HG03039 (cell line): ENCODE data around the gene LHFPL2.
"Not testable (repeated sequence)": the region's sequence is repeated elsewhere in the genome, so short reads cannot be mapped to it uniquely, and the experiment has no call there.

Experiments used
- ATAC-seq: cut with Tn5 transposase; IDR thresholded peaks from one replicate; pipeline ENCODE4 v1.9.1; 2021; ENCODE audit warnings: mild to moderate bottlenecking, moderate library complexity; ENCODE audit not compliant: unreplicated experiment

The LHFPL2 gene

DNA sequence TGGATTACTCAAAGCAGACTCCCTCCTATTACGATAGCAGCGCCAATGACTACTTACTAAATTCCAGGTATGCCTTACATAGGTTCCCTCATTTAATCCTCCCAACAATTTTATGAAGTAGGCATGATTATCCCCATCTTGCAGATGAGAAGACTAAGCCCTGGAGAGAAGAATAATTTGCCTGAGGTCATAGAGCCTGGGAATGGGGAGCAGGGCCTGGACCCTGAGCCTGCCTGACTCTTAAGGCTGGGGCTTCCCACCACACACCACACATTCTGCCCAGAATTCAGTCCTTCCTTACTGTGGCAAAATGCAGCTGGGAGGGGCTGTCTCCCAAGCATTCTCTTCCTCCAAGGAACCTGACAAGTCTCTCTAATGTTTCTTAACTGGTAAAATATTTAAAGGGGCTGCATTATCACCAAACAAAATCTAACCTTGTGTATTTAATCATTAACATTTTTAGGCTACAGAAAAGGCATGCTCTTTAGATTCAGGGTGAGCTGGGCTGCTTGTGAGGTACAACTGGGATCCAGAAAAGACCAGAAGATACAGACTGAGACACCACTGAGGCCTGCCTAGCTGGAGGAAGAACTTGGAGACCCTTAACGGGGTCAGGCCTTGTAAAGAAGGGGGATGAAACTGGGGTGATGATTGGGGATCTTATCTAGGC, 26.1 kb downstream of the LHFPL2 start:
- ATAC-seq: no peak

DNA sequence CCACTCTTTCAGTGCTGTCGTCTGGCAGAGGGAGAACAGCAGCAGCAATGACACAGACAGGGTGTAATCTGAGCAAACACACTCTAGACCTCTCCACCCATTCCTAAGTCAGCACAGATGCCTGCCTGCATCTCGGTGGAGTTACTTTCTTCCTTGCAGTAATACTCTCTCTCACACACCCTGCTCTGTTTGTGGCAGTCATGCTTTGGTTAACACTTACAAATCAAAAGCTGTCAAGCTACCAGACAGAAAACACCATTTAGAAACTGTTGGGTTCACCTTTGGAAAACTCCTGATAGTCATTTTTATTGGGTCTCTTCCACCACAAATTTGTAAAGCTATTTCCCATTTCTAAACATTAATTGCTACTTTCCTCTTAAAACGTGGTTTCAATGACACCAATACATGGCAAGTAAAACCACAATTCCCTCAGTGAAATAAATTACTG, 27.3 kb downstream of the LHFPL2 start:
- ATAC-seq: no peak

GRCh38 chr5:78620119-78620518, 28.5 kb downstream of the LHFPL2 start:
- ATAC-seq: not testable (repeated sequence)

DNA sequence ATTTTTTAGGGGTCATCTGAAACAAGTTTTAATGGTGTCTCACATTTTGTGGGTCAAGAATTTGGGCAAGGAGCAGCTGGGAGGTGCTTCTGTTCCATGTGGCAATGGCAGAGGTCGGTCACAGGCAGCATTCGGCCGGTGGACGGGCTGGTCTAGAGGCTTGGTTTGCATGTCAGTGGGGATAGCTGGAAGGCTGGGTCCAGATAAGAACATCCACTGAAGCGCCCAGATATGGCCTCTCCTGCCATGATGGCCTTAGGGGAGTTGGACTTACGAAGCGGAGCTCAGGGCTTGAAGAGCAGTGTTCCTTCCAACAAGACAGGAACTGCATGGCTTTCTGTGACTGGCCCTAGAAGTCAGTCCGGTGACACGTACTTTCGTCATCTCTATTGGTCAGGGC, 30.3 kb downstream of the LHFPL2 start:
- ATAC-seq: no peak

DNA sequence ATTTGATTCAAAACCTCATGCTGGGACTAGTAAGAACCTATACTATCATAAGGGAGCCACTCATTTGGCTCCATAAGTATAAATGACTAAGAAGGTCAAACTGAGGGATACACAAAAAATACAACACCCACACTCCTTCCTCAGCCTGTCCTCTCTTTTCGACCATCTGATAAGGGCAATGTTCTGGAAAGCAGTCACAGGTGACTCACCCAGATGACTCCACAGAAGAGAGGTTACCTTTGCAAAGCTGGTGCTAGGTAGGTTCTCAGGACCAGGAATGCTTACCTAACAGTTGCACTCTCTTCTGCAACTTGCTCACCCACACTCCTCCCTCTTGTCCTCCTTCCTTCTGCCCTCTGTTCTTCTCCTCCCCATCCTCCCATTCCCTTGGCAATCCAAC, 32.9 kb downstream of the LHFPL2 start:
- ATAC-seq: no peak

- no peak for ATAC-seq
Observed at GRCh38 chr5:78614816-78615215, 33.8 kb downstream of the LHFPL2 start.

GRCh38 chr5:78613756-78614155, 34.8 kb downstream of the LHFPL2 start:
- ATAC-seq: no peak

DNA sequence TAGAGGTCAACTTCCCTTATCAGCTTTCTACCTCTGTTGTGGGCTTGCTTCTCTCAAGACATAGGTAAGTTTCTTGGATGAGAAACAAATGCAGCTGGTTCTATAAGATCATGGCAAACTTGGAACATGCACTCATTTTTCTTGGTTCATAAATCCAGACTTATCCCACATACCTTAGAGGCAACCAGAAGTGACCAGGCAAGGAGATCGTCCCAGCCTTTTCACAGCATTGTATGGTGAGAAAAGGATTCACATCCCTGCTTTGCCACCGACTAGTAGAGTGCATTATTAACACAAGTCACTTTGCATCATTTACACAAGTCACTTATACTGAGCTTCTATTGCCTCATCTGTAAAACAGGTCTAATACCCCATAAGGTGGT, 35.4 kb downstream of the LHFPL2 start:
- no peak for ATAC-seq

DNA sequence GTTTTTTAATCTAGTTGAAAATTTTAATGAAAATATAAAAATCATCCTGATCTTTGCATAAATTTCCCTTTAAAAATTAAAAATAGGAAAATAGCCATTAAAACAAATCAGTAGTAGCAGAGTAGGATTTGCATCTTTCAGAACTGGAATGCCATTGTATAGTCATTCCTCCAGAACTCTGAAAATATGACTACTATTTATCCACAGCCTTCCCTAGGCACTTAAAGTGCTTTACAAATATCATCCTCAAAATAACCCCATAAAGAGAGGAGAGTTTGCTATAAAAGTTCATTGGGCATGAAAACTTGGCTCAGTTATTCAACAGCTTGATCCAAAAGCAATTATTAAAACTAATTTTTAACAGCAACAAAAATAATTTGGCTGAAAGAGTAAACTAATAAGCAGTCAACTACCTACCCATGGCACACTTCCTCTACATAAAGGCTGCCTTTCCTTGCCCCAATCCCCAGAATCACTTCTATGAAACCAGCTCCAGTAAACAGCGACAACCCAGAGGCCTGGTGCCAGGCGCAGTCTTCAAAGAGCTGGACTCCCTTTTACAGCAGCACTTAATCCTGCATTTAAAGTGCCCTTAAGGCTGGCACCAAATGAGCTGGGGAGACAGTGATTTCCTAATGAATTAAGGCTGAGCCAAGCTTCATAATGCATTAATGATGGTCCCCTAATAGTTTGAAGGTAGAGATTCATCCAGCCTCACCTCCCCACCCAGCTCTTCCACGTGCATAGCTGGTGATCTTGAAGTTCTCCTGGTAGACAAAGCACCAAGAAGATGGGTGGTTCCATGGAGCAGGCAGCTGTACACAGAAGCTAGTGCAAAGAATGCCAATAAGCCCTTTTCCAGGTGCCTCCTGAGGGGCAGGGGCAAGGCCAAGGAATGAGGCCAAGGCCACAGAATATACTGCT, 36.1 kb downstream of the LHFPL2 start:
- ATAC-seq: no peak

DNA sequence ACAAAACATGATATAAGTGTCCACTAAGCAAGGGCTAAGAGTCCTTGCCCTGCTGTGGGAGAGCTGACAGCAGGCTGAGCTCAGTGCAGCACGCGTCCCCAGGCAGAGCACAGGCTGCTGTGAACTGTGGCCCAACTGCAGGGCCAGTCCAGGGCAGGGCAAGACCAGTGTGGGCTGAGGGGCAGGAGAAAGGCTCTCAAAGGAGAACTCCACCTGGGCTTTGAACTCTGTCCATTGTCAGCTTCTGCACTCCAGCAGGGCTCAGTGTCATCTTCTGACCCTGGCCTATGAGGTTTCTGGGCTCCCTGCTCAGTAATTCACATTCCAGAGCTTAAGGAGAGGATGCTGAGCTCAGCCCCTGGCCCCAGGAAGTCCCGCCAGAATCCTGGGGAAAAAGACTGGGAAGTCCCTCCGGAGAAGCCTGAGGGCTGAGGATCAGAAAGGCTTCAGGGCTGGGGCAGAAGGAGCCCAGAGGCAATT, 37.4 kb downstream of the LHFPL2 start:
- ATAC-seq: no peak

- no peak for ATAC-seq
Observed at GRCh38 chr5:78610636-78611035, 37.9 kb downstream of the LHFPL2 start.

DNA sequence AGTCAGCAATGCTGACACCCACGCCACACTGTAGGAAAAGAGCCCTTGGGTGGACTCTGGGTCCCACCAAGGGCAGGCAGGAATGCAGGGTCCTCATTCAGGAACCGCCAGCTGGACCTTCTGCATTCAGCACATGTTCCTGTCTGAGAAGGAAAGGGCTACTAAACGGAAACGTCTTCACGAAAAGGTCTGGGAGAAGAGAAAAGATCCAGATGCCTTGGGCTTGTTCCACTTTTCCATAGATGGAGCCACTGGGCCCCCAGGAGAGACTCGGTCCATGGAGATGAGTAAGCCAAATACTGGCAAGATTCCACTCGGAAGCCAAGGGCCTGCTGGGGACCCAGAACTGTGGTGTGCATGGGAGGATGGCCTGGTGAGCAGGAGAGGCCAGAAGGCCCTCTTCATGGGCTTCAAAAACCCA, 38.4 kb downstream of the LHFPL2 start:
- ATAC-seq: no peak

DNA sequence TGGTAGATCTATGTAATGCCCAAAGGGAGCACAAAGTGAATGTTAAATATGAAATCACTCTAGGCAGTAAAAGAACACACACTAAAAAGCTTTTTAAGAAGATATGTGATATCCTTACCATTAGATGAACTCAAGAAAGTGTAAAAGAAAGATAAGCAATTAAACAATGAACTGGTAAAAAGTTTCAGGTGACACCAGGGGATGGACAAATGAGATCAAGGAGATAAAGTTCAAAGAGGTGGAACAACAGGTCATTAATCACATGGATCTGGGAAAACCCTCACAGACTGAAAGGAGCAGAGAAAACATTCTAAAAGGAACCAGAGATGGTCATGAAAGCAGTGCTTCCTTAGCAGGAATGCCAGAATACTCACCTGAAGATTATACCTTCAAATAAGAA, 40.7 kb downstream of the LHFPL2 start:
- ATAC-seq: no peak

- no peak for ATAC-seq
Observed at GRCh38 chr5:78606241-78606640, 42.3 kb downstream of the LHFPL2 start.

DNA sequence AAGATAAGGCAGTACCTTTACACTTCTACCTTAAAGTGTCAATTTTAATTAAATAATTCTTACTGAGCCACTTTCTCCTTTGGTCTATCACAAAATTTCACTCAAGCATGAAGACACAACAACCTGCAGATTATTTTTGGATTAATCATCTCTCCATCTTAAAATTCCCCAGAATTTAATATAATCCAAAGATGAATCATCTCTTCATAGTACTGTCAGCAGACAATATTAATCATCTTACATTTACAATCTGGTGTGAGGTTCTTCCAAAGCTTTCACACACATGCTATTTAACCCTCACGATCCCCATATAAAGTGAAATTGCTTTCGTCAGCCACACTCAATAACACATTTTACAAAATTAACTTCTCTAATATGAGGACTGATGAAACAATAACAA, 43.0 kb downstream of the LHFPL2 start:
- ATAC-seq: no peak

DNA sequence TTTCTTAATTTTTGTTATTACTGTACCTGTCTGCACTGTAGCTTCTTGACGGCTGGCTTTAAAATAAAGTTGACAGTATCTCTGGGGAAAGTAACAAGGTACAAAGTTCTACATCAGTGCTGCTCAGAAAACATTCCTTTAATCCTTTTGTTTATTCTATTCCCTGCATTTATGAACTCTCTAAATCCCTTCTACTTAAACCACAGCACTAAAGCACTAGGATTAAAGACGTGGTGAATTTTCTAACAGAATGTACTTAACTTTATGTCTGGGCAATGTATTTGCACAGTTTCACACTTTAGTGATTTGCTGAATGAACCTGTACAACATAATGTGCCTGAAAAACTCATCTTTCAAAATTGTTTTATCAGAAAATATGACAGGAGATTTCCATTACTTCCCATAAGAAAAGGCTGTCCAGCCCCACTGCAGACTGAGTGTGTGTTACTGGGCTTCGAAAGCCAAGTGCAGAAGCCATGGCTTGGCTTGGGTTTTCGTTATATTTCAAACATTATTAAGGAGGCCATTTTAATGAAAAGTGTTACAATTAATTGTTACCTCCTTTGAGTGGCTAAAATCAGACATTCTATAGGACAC, 43.8 kb downstream of the LHFPL2 start:
- ATAC-seq: no peak

GRCh38 chr5:78603636-78604175, 44.9 kb downstream of the LHFPL2 start:
- ATAC-seq: no peak

- no peak for ATAC-seq
Observed at GRCh38 chr5:78602400-78602799, 46.2 kb downstream of the LHFPL2 start.

GRCh38 chr5:78601559-78602314, 46.8 kb downstream of the LHFPL2 start:
- no peak for ATAC-seq

- ATAC-seq: no peak
Observed at GRCh38 chr5:78600687-78601414, 47.7 kb downstream of the LHFPL2 start.
